OCI-LY7 (cell line): ENCODE data around the gene MYMK.

ENCODE experiments used
- EZH2phosphoT487 ChIP-seq: fragments of 200-600 bp; sonication (generic); IDR thresholded peaks from 2 replicates; pipeline ENCODE4 v1.6.1; 2018; ENCODE audit warnings: low read depth, borderline replicate concordance, mild to moderate bottlenecking, mixed run types, antibody characterized with exemption, low read length, moderate library complexity, mixed read lengths
- TF ChIP-seq, protein P1 (sequence below): fragments of 200-600 bp; sonication (generic); conservative IDR thresholded peaks from 2 replicates; pipeline ENCODE4 v1.5.1; 2014; ENCODE audit warnings: mild to moderate bottlenecking, antibody characterized with exemption, low read length, moderate library complexity, mixed read lengths

DNA sequence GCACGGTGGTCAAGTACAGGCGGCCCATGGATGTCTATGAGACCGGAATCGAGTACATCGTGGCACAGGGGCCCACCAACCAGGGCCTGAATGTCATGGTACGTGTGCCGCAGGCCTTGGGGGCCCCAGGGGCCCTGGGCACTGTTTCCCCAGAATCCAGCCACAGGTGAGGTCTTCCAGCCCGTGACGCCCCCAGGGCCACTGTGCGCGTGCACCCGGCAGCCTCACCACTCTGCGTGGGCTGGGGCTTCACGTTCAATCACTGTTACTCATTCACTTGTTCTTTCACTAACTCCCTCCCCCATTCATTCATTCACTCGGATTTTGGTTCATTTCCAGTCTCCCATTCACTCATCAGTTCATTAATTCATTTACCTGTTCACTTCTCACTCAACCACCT is 22.4 kb upstream of the MYMK start:
- TF ChIP-seq, protein P1, sequence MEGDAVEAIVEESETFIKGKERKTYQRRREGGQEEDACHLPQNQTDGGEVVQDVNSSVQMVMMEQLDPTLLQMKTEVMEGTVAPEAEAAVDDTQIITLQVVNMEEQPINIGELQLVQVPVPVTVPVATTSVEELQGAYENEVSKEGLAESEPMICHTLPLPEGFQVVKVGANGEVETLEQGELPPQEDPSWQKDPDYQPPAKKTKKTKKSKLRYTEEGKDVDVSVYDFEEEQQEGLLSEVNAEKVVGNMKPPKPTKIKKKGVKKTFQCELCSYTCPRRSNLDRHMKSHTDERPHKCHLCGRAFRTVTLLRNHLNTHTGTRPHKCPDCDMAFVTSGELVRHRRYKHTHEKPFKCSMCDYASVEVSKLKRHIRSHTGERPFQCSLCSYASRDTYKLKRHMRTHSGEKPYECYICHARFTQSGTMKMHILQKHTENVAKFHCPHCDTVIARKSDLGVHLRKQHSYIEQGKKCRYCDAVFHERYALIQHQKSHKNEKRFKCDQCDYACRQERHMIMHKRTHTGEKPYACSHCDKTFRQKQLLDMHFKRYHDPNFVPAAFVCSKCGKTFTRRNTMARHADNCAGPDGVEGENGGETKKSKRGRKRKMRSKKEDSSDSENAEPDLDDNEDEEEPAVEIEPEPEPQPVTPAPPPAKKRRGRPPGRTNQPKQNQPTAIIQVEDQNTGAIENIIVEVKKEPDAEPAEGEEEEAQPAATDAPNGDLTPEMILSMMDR, result no peak
- TF ChIP-seq EZH2phosphoT487, result no peak
